GM19035 (cell line): ENCODE measurements around the gene CAPN12.

Source experiments
- ATAC-seq: cut with Tn5 transposase; IDR thresholded peaks from one replicate; pipeline ENCODE4 v1.9.1; 2021; ENCODE audit not compliant: unreplicated experiment

The CAPN12 gene

GRCh38 chr19:38739440-38740256 is 4.6 kb downstream of the CAPN12 start:
- no peak for ATAC-seq

DNA sequence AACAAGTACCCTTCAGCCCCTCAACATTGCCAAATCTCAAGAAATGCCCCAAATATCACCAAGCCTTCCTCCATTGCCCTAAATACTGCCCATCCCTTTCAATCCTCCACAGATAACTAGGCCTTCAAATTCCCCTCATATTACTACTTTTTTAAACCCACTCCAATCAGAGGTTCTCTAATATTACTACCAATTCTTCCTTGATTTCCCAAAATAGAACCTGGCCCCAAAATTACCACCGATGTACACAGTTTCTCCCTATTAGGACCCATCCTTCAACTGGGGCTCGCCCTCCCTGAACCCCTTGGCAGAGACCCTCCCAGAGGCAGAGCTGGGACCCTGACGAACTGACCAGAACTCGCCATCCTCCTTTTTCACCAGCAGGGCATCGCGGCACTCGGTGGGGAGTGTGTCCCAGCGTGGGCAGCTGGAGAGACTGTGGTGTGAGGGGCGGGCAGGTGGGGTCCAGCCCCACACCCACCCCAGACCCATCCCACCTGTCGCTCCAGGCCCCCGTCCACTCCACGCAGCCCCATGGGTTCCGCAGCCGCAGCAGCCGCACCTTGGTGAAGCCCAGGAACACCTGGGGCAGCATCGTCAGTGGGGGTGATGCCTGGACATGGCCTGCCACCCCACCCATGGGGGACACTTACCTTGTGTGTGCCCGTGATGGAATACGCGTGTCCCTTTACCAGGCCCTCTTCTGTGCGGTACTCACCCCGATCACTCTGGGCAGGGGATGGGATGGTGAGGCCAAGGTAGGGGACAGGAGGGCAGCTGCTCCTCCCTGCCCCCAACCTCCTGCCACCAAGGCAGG is 6.1 kb downstream of the CAPN12 start:
- no peak for ATAC-seq

GRCh38 chr19:38737281-38737865 is 6.9 kb downstream of the CAPN12 start:
- no peak for ATAC-seq

DNA sequence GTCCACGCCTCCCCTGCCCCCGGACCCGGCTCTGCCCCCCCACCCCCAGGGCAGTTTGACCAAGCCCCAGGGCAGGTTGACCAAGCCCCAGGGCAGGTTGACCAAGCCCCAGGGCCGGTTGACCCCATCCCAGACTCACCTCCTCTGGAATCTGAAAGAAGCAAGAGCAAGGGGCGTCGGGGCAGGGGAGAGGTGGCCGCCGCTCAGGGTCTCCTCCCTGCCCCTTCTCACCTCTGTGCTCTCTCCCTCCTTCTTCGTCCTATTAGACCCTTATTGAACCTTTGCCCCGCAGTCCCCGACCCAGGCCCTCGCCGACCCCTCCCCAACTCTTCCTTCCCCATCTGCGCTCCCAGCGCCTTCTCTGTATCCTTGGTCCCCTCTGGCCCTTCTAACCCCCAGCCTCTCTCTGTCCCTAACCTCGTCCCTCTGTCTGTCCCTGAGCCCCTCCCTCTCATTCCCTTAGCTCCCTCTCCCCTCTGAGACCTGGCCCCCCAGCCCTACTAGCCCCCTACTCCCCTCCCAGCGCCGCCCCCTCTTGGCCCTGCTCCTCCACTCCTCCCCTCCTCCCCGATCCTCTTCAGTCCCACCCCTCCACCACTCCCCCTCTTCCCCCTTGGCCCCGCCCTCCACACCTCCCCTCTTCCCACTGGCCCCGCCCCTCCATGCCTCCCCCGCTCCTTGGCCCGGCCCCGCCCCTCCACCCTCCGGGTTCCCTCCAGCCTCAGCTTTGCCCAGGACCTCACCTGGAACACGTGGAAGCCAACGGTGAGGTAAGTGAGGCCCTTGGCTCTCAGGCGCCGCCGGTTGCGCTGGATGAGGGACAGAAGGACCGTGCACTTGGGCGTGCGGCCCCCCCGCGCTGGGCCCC is 7.6 kb downstream of the CAPN12 start:
- ATAC-seq = no peak

GRCh38 chr19:38736036-38736412 is 8.2 kb downstream of the CAPN12 start:
- ATAC-seq = no peak

GRCh38 chr19:38735257-38735686 is 9.0 kb downstream of the CAPN12 start:
- ATAC-seq = no peak

GRCh38 chr19:38734426-38735256 is 9.6 kb downstream of the CAPN12 start:
- ATAC-seq = no peak

DNA sequence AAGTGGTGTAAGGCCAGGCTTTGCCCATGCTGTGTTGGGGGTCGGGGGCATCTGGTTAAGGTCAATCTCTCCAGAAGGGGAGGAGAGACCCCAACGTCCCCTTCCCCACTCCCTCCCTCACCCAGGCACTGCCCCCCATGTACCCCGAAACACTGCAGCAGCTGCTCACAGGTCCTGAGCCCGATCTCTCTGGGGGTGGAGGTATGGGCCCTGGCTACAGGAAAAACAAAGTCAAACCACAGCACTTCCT is 10.2 kb downstream of the CAPN12 start:
- no peak for ATAC-seq

DNA sequence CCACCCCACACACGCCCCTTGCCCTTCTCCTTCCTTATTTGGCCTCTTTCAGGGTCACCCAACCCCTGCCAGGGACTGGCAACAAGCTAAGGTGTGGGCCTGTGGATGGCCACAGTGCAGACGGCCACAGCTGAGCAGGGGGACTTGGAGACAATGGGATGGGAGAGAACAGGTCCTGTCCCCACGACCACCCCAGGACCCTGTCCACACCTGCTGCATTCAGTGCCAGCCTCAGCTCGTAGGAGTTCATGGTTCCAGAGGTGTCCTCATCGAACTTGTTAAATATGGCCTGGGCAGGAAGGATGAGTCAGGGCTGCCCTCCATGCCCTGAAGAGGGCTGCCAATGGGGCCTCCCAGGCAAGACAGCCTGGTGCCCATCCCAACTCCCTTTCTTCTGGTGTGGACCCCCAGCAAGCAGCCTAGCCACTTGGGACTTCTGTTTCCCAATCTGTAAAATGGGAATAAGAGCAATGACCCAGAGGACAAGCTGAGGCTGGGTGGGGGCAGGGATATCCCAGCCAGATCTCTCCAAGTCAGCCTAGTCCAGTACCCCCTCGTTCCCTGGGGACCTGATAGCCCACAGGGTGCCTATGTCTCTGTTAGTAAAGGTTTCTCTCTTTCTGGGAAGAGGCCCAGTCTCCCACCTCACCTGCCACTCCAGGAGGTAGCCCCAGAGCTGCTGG is 10.6 kb downstream of the CAPN12 start:
- ATAC-seq = no peak

DNA sequence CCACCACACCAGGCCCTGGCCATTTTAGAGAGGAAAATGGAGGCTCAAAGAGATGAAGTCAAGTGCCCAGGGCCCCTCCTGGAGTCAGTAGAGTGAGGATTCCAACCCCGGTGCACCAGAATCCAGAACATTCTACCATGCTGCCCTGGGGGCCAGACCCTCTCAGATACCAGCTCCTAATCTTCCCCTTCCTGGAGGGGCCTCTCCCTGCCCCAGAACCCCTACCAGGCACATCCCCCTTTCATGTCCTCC is 11.1 kb downstream of the CAPN12 start:
- ATAC-seq = no peak

- ATAC-seq = no peak
Measured at GRCh38 chr19:38731654-38732301, 12.5 kb downstream of the CAPN12 start.

DNA sequence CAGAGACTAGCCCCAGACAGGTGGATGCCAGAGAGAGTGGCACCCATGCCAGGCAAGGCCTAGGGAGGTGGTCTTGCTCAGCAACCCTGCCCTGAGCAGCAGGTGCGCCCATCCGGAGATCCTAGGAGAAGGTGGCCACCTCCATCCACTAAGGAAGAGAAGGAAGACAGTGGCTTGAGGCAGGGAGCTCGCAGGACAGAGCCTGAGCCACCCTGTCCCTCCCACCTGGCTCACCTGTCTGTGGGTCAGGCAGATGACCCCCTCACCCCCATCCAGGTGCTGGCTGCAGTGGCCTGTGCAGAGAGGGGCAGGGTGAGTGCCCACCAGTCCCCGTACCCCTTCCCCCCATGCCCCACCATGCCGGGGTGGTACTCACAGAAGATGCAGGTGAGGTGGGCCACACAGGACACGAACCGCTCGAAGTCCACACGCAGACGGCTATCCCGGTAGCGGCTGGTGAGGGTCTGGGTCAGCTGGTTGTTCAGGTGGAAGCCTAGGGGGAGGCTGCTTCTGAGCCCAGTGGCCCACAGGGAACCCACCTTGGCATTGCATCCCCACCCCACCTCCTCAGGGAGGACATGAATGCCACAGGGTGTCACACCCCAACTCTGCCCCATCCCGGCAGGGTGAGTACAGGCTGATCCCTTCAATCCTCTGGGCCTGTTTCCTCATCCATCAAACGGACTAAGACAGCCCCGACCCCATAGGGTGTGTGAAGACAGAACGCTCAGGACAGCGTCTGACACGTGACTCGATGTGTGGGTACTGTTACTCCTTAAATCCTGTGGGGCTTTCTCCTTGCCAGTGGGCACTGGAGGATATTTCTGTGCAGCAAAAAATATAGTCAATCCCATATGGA is 13.3 kb downstream of the CAPN12 start:
- ATAC-seq = no peak

DNA sequence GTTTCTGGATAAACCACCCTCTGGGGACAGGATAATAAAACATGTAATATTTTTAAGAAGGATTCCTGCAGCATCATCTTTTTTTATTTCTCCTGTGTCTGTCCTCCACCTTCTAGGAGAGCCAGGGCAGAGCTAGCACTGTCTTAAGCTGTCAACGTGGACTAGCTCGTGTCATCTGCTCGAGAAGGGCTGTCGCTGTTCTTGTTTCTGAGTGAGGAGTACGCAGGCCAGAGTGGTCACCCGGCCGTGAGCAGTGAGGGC is 13.9 kb downstream of the CAPN12 start:
- no peak for ATAC-seq

DNA sequence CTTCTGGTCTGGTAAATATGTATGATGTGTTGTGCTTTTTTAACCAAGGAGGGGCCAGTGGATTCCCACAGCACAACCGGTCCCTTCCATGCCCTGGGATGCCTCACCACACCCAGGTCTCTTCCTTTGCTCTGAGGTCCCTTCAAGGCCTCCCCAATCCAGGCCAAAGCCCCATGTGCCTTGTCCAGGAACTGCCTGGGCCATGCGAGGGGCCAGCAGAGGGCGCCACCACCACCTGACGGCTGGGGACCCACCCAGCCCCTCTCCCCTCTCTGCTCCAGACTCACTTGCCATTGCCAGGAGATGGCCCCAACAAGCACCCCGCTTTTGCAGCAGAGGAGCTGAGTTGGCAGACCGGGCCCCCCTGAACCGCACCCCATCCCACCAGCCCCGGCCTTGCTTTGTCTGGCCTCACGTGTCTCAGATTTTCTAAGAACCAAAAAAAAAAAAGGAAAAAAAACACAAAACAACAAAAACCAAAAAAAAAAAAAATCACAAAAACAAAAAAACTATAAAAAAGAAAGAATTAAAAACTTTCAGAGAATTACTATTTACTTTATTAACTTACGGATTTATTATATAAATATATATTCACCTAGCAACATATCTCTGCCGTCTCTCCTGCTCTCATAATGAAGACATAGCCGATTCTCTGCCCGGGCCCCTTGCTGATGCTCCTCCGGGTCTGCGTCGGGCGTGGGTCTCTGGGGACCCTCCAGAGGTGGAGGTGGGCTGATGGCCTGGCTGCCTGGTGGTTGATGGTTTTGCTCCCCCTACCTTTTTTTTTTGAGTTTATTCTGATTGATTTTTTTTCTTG is 14.4 kb downstream of the CAPN12 start:
- ATAC-seq = no peak

DNA sequence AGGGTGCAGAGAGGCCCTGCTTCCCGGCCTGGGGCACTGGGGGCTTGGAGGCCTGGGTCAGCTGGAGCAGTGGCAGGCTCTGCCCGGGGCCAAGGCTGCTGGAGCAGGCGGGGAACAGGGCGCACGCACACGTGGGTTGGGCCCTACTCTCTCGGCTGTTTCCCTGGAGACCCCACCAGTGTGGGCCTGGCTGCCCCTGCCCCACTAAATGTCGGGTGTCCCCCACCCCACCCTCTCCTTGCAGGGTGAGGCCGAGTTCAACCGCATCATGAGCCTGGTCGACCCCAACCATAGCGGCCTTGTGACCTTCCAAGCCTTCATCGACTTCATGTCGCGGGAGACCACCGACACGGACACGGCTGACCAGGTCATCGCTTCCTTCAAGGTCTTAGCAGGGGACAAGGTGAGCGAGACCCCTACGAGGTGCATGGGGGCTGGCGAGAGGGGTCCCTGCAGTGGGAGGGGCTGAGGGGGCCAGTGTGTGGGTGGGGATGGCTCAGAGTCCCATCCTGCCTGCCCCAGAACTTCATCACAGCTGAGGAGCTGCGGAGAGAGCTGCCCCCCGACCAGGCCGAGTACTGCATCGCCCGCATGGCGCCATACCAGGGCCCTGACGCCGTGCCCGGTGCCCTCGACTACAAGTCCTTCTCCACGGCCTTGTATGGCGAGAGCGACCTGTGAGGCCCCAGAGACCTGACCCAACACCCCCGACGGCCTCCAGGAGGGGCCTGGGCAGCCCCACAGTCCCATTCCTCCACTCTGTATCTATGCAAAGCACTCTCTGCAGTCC is 15.3 kb downstream of the CAPN12 start:
- ATAC-seq = no peak

- no peak for ATAC-seq
Measured at GRCh38 chr19:38727868-38728660, 16.2 kb downstream of the CAPN12 start.
